Measurements from ENCODE around the gene KCNA4.
"Not testable (repeated sequence)": the region's sequence is repeated elsewhere in the genome, so short reads cannot be mapped to it uniquely, and the experiment has no call there.

The KCNA4 gene

DNA sequence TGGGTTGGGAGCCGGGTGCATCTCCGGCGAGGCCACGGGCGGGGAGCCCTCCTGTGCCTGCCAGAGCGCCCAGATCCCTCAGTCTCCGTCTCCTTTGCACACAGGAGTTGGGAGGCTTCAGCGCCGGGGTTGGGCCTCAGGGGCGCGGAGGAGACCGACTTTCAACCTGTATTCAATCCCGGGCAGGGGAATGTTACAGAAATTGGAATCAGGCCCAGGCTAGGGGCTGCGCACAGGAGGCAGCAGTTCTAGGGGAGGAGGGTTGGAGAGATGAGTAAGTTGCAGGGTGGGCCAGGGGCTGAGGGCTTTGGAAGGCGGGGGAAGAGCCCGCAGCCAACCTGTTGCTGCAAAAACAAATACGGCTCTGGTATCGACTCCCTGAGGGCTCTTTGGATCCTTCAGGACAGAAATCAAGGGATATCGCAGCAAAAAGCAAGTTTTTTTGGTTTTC, 640 bp upstream of the KCNA4 start:
- no peak for TF ChIP-seq POLR2A (IDR thresholded peaks at IDR 0.05; ENCODE audit: low read length)
- DNase-seq = no peak

DNA sequence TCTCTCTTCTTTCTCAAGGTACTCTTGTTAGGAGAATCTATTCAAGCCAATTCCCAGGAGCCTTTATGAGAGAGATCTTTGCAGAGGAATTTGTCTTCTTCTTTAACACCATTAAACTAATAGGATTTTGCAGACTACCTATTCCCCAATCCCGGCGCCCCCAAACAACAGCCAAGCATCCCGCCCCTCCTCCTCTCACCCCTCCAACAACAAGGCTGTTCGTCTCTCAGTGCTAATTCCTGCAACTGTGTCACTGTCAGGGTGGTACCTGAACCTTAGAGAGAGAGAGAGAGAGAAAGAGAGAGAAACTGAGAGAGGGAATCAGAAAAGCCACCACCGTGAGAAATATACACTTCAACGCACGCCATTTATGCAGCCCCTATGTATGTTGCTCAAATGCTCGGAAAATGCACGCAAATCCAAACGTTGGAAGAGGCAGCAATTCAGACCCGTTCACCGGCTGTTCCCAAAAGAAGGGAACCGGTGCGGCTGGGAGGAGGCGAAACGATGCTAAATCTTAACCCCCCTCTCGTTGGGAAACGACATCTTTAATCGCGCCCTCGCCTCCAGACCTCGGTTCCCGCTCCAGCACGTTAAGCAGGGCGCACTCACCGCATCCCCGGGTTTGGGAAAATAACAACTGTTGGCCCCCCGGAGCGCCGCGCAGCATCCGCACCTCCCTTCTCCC, 961 bp downstream of the KCNA4 start:
- TF ChIP-seq POLR2A (IDR thresholded peaks at IDR 0.05; ENCODE audit: low read length) = no peak
- no peak for TF ChIP-seq GATA1 (IDR thresholded peaks at IDR 0.05; ENCODE audit: low read depth, low read length)
- no peak for DNase-seq

- DNase-seq = no peak
- no peak for TF ChIP-seq POLR2A (IDR thresholded peaks at IDR 0.05; ENCODE audit: low read length)
- TF ChIP-seq GATA1 (IDR thresholded peaks at IDR 0.05; ENCODE audit: low read depth, low read length) = no peak
Measured at GRCh38 chr11:30012346-30012745, 4.5 kb downstream of the KCNA4 start.

GRCh38 chr11:30009060-30009459, 7.8 kb downstream of the KCNA4 start:
- TF ChIP-seq POLR2A (IDR thresholded peaks at IDR 0.05; ENCODE audit: low read length) = no peak
- no peak for TF ChIP-seq GATA1 (IDR thresholded peaks at IDR 0.05; ENCODE audit: low read depth, low read length)
- DNase-seq = no peak

GRCh38 chr11:30006876-30007275, 10.0 kb downstream of the KCNA4 start:
- DNase-seq = no peak
- no peak for TF ChIP-seq POLR2A (IDR thresholded peaks at IDR 0.05; ENCODE audit: low read length)

GRCh38 chr11:30002157-30002785, 14.6 kb downstream of the KCNA4 start:
- no peak for DNase-seq
- TF ChIP-seq POLR2A (IDR thresholded peaks at IDR 0.05; ENCODE audit: low read length) = no peak
- TF ChIP-seq GATA1 (IDR thresholded peaks at IDR 0.05; ENCODE audit: low read depth, low read length) = no peak

GRCh38 chr11:30000986-30001750, 15.7 kb downstream of the KCNA4 start:
- DNase-seq = no peak
- TF ChIP-seq GATA1 (IDR thresholded peaks at IDR 0.05; ENCODE audit: low read depth, low read length) = no peak
- no peak for TF ChIP-seq POLR2A (IDR thresholded peaks at IDR 0.05; ENCODE audit: low read length)

- DNase-seq = no peak
- TF ChIP-seq GATA1 (IDR thresholded peaks at IDR 0.05; ENCODE audit: low read depth, low read length) = no peak
- no peak for TF ChIP-seq POLR2A (IDR thresholded peaks at IDR 0.05; ENCODE audit: low read length)
Measured at GRCh38 chr11:29996016-29996415, 20.8 kb downstream of the KCNA4 start.

GRCh38 chr11:29989174-29989970, 27.5 kb downstream of the KCNA4 start:
- no peak for DNase-seq

GRCh38 chr11:29985248-29985647, 31.6 kb downstream of the KCNA4 start:
- no peak for TF ChIP-seq POLR2A (IDR thresholded peaks at IDR 0.05; ENCODE audit: low read length)
- TF ChIP-seq GATA1 (IDR thresholded peaks at IDR 0.05; ENCODE audit: low read depth, low read length) = no peak
- no peak for DNase-seq

More at GRCh38 chr11:29989174-29989970, 27.5 kb downstream of the KCNA4 start:
- TF ChIP-seq GATA1 (IDR thresholded peaks at IDR 0.05; ENCODE audit: low read depth, low read length) = no peak
- TF ChIP-seq POLR2A (IDR thresholded peaks at IDR 0.05; ENCODE audit: low read length) = no peak

- TF ChIP-seq POLR2A (IDR thresholded peaks at IDR 0.05; ENCODE audit: low read length) = no peak
- no peak for TF ChIP-seq GATA1 (IDR thresholded peaks at IDR 0.05; ENCODE audit: low read depth, low read length)
- no peak for DNase-seq
Measured at GRCh38 chr11:29984544-29984943, 32.3 kb downstream of the KCNA4 start.

DNA sequence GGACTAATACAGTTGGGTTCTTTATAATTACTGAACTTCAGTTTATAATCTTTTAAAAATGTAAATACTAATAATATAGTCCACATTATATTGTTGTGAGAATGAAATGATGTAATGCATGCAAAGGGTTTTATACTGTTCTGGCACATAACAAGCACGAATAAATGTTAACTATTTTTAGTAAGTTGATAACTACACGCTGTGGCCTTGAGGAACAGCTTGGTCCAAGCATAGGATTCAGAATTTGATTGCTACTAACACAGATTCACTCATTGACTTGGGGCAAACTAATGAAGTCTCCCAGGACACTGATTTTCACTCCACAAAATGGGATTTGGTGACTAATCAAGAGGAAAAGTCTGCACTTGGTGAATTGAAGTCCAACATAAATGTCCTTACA, 38.3 kb downstream of the KCNA4 start:
- TF ChIP-seq GATA1 (IDR thresholded peaks at IDR 0.05; ENCODE audit: low read depth, low read length) (no peak), POLR2A (IDR thresholded peaks at IDR 0.05; ENCODE audit: low read length) (no peak)
- DNase-seq = no peak

DNA sequence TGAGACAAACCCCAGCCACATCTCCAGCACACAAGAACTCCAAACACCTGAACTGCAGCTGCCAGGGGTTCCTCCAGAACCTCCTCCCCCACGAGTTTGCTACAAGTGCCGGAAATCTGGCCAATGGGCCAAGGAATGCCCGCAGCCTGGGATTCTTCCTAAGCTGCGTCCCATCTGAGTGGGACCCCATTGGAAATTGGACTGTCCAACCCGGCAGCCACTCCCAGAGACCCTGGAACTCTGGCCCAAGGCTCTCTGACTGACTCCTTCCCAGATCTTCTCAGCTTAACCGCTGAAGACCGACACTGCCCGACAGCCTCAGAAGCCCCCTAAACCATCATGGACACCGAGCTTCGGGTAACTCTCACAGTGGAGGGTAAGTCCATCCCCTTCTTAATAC, 41.2 kb downstream of the KCNA4 start:
- DNase-seq = not testable (repeated sequence)

GRCh38 chr11:29963796-29964195, 53.0 kb downstream of the KCNA4 start:
- no peak for TF ChIP-seq POLR2A (IDR thresholded peaks at IDR 0.05; ENCODE audit: low read length)
- TF ChIP-seq GATA1 (IDR thresholded peaks at IDR 0.05; ENCODE audit: low read depth, low read length) = no peak
- DNase-seq = no peak
